Measurements from ENCODE around the gene SLC16A3. TPM values are rescaled to one million over a fixed set of nuclear protein-coding genes. Genes with fewer than 3 reads are reported as not detected.

The SLC16A3 gene
- total and polyA plus RNA-seq, 4 donors: 1.1 to 10.5 (median 8.8) TPM

DNA sequence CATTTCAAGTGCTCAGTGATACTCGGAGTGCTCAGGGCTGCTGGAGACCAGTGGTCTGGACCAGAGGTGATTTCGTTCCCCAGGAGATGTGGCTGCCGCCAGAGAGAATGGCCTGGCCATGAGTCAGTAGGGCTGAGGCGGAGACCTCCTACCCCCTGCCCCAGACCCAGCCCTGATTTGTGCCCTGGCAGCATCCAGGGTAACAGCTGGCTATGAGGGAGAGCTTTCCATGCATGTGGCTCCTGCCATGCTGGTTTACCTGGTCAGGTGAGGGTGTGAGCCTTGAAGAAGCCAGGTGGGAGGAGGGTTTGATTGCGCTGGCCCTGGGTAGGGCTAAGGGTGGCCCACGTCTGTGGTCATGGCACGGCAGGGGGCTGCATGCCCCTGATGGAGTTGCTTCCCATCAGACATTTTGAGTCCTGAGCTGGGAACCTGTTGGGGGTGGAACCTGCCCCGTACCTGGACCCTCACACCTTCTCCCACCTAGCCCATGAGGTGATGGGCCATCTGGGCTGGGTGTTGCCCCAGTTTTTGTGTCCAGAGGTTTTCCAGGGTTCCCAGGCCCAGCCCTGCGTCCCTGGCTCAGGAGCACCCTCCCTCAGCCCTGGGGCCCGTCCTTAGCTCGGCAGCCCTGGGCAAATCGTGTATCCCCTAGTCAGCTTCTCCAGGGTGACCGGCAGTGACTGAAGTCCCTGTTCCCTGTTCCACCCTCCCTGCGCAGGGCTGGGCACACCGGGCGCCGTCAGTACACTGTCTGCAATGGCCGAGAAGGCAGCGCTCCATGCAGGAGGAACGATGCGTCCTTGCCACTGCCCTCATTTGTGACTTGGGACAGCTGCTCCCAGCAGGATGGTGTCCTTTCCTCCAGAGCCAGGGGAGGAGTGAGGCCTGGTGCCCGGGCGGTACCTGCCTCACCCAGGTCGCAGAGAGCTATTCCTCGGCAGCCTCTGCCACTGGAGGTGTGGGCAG lies 53.7 kb downstream of the SLC16A3 start:
- Histone ChIP-seq H3K27me3 (ENCODE audit: control insufficient read depth in 4 of 4, insufficient read depth in 4 of 4, low read length in 3 of 4) (no peaks in the 10 kb centered on the region), H3K9me3 (ENCODE audit: control insufficient read depth in 4 of 4, low read length in 3 of 4) (no peaks in the 10 kb centered on the region), H3K36me3 (ENCODE audit: control insufficient read depth in 4 of 4, insufficient read depth in 3 of 4, low read depth in 1 of 4, low read length in 3 of 4) (no peaks in the 10 kb centered on the region), H3K4me3 (ENCODE audit: low read depth in 1 of 3, low read length in 3 of 3) (no peak overlapping the region), H3K4me1 (ENCODE audit: control insufficient read depth in 4 of 4, insufficient read depth in 4 of 4, low read length in 3 of 4) (peaks cover 0 to 2% (median 0%) of the 10 kb centered on the region in 4 donors), H3K27ac (ENCODE audit: low read depth in 1 of 2, low read length in 2 of 2) (no peak overlapping the region), H3K9ac (ENCODE audit: low read depth in 1 of 2, low read length in 2 of 2) (no peak overlapping the region)
- WGBS: 91% methylated on average over 25 of the region's 25 CpGs
- no peak for TF ChIP-seq JUND (IDR thresholded peaks at IDR 0.05)
- no peak for TF ChIP-seq TAF1 (conservative IDR thresholded peaks at IDR 0.05)
- no peak for TF ChIP-seq GABPA (IDR thresholded peaks at IDR 0.05 in 1 of 2, conservative IDR thresholded peaks at IDR 0.05 in 1 of 2)
- TF ChIP-seq, protein P1, sequence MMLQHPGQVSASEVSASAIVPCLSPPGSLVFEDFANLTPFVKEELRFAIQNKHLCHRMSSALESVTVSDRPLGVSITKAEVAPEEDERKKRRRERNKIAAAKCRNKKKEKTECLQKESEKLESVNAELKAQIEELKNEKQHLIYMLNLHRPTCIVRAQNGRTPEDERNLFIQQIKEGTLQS (IDR thresholded peaks at IDR 0.05): no peak
- no peak for TF ChIP-seq NR2F2 (IDR thresholded peaks at IDR 0.05)
- TF ChIP-seq RXRA (IDR thresholded peaks at IDR 0.05): no peak
- no peak for TF ChIP-seq HNF4G (IDR thresholded peaks at IDR 0.05)
- no peak for TF ChIP-seq EGR1 (IDR thresholded peaks at IDR 0.05; ENCODE audit: low read depth in 2 of 2)
- TF ChIP-seq CTCF (IDR thresholded peaks at IDR 0.05; ENCODE audit: low read depth, low read length, missing input control): no peak
- TF ChIP-seq YY1 (IDR thresholded peaks at IDR 0.05): no peak
- TF ChIP-seq MAX (IDR thresholded peaks at IDR 0.05): no peak
- no peak for TF ChIP-seq SP1 (IDR thresholded peaks at IDR 0.05)
- DNase-seq (ENCODE audit: low spot score): no peak

- DNase-seq (ENCODE audit: low spot score): no peak
Measured at GRCh38 chr17:82283208-82283749, 54.4 kb downstream of the SLC16A3 start.

More at GRCh38 chr17:82283208-82283749, 54.4 kb downstream of the SLC16A3 start:
- Histone ChIP-seq H3K27ac (ENCODE audit: low read depth in 1 of 2, low read length in 2 of 2) (no peak overlapping the region), H3K4me1 (ENCODE audit: control insufficient read depth in 4 of 4, insufficient read depth in 4 of 4, low read length in 3 of 4) (peaks cover 0 to 3% (median 0%) of the 10 kb centered on the region in 4 donors), H3K27me3 (ENCODE audit: control insufficient read depth in 4 of 4, insufficient read depth in 4 of 4, low read length in 3 of 4) (no peaks in the 10 kb centered on the region), H3K9ac (ENCODE audit: low read depth in 1 of 2, low read length in 2 of 2) (no peak overlapping the region), H3K36me3 (ENCODE audit: control insufficient read depth in 4 of 4, insufficient read depth in 3 of 4, low read depth in 1 of 4, low read length in 3 of 4) (no peaks in the 10 kb centered on the region), H3K4me3 (ENCODE audit: low read depth in 1 of 3, low read length in 3 of 3) (no peak overlapping the region), H3K9me3 (ENCODE audit: control insufficient read depth in 4 of 4, low read length in 3 of 4) (no peaks in the 10 kb centered on the region)
- 67% methylated on average over 13 of the region's 13 CpGs for whole genome bisulfite sequencing
- no peak for TF ChIP-seq MAX (IDR thresholded peaks at IDR 0.05)
- no peak for TF ChIP-seq SP1 (IDR thresholded peaks at IDR 0.05)
- TF ChIP-seq EGR1 (IDR thresholded peaks at IDR 0.05; ENCODE audit: low read depth in 2 of 2): no peak
- TF ChIP-seq HNF4A (conservative IDR thresholded peaks at IDR 0.05): no peak
- TF ChIP-seq FOXA1 (IDR thresholded peaks at IDR 0.05): no peak
- TF ChIP-seq YY1 (IDR thresholded peaks at IDR 0.05): no peak
- TF ChIP-seq, protein P1 (IDR thresholded peaks at IDR 0.05): no peak
- TF ChIP-seq, protein P2, sequence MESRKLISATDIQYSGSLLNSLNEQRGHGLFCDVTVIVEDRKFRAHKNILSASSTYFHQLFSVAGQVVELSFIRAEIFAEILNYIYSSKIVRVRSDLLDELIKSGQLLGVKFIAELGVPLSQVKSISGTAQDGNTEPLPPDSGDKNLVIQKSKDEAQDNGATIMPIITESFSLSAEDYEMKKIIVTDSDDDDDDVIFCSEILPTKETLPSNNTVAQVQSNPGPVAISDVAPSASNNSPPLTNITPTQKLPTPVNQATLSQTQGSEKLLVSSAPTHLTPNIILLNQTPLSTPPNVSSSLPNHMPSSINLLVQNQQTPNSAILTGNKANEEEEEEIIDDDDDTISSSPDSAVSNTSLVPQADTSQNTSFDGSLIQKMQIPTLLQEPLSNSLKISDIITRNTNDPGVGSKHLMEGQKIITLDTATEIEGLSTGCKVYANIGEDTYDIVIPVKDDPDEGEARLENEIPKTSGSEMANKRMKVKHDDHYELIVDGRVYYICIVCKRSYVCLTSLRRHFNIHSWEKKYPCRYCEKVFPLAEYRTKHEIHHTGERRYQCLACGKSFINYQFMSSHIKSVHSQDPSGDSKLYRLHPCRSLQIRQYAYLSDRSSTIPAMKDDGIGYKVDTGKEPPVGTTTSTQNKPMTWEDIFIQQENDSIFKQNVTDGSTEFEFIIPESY (IDR thresholded peaks at IDR 0.05): no peak
- TF ChIP-seq RAD21 (IDR thresholded peaks at IDR 0.05): no peak
- no peak for TF ChIP-seq RXRA (IDR thresholded peaks at IDR 0.05)
- TF ChIP-seq CTCF (IDR thresholded peaks at IDR 0.05; ENCODE audit: low read depth, low read length, missing input control): no peak
